Large intestine (tissue), 12 donors: Measurements from ENCODE around the gene VPS54. TPM values are rescaled to one million over a fixed set of nuclear protein-coding genes. Genes with fewer than 3 reads are reported as not detected.
A peak's percentile ranks its signal among the peaks of the same experiment; 100 is the strongest.

Experiments used
- DNase-seq, 2 donors: peaks; one replicate each; pipeline versions ENCODE4 v3.0.0 to v3.0.0-alpha.2; 2013
- H3K27ac ChIP-seq: one replicate; pipeline ENCODE4 v1.5.1; 2013; ENCODE audit warnings: low read length
- H3K27me3 ChIP-seq: 2 replicates; pipeline ENCODE4 v1.6.1; 2013; ENCODE audit warnings: low read length; ENCODE audit not compliant: control insufficient read depth, insufficient read depth
- H3K36me3 ChIP-seq: 2 replicates; pipeline ENCODE4 v1.6.1; 2013; ENCODE audit warnings: low read length; ENCODE audit not compliant: control insufficient read depth, insufficient read depth
- H3K4me1 ChIP-seq: one replicate; pipeline ENCODE4 v1.6.1; 2013; ENCODE audit warnings: low read length; ENCODE audit not compliant: control insufficient read depth, insufficient read depth
- H3K4me3 ChIP-seq: one replicate; pipeline ENCODE4 v1.5.1; 2013; ENCODE audit warnings: low read length
- H3K9me3 ChIP-seq: one replicate; pipeline ENCODE4 v1.6.1; 2013; ENCODE audit warnings: mild to moderate bottlenecking, low read depth, low read length, moderate library complexity; ENCODE audit not compliant: control insufficient read depth
- WGBS: methylation state at CpG from one replicate; pipeline ENCODE4 v1.1.5; 2013; ENCODE audit warnings: low lambda C conversion rate; ENCODE audit not compliant: insufficient coverage; 5-methylcytosine and 5-hydroxymethylcytosine counted together
- long read RNA-seq, 11 donors: transcript quantifications; one replicate each; lab custom pipeline, GENCODE V29; 2026
- polyA plus RNA-seq: library from polyadenylated mRNA; unstranded; fragments of 120-200 nt; gene quantifications from one replicate; pipeline ENCODE4 v1.2.1, GENCODE V29; 2013

Gene VPS54
- polyA plus RNA-seq, result 29.5 TPM
- long read RNA-seq, donor 1, partial matches to known transcripts, result 0 of 1 reads
- long read RNA-seq, donor 1, other reads (novel, unspliced or antisense), result 0 of 1 reads
- long read RNA-seq, donor 2, full-length matches to known transcripts, result 1 of 1 reads
- long read RNA-seq, donor 2, partial matches to known transcripts, result 0 of 1 reads
- long read RNA-seq, donor 2, other reads (novel, unspliced or antisense), result 0 of 1 reads
- long read RNA-seq, donor 3, result 0 reads
- long read RNA-seq, donor 4, result 0 reads
- long read RNA-seq, donor 5, partial matches to known transcripts, result 0 of 1 reads
- long read RNA-seq, donor 5, other reads (novel, unspliced or antisense), result 0 of 1 reads
- long read RNA-seq, donor 6, full-length matches to known transcripts, result 3 of 3 reads
- long read RNA-seq, donor 6, partial matches to known transcripts, result 0 of 3 reads
- long read RNA-seq, donor 6, other reads (novel, unspliced or antisense), result 0 of 3 reads
- long read RNA-seq, donor 7, result 0 reads
- long read RNA-seq, donor 8, partial matches to known transcripts, result 7 of 7 reads
- long read RNA-seq, donor 8, other reads (novel, unspliced or antisense), result 0 of 7 reads
- long read RNA-seq, donor 9, result 0 reads
- long read RNA-seq, donor 10, full-length matches to known transcripts, result 1 of 92 reads
- long read RNA-seq, donor 10, partial matches to known transcripts, result 91 of 92 reads
- long read RNA-seq, donor 10, other reads (novel, unspliced or antisense), result 0 of 92 reads
- long read RNA-seq, donor 11, result 0 reads

- Histone ChIP-seq H3K4me3 (peak within 1 kb of the TSS; percentile 66), H3K36me3 (no peaks in the 10 kb centered on the region), H3K9me3 (no peaks in the 10 kb centered on the region), H3K27me3 (no peaks in the 10 kb centered on the region), H3K27ac (peak within 1 kb of the TSS; percentile 97), H3K4me1 (peaks cover 12% of the 10 kb centered on the region)
- peak; percentile 47 to 83 for DNase-seq
- no CpG with 5 or more reads among the region's 77 CpGs for WGBS
Measured at GRCh38 chr2:64019083-64019974, at the start of gene VPS54. Gene VPS54, minus strand, starts transcription at chr2:64019428. Its CDS starts 35,429 bp downstream, at chr2:63983999.

GRCh38 chr2:64067326-64067725 lies 48.1 kb upstream of the VPS54 start:
- DNase-seq, result no peak
- Histone ChIP-seq H3K36me3 (no peaks in the 10 kb centered on the region), H3K9me3 (no peaks in the 10 kb centered on the region), H3K27ac (no peak overlapping the region), H3K4me1 (no peaks in the 10 kb centered on the region), H3K27me3 (no peaks in the 10 kb centered on the region), H3K4me3 (no peak overlapping the region)
- WGBS, result no CpG with 5 or more reads among the region's 1 CpG

- no peak overlapping the region for H3K27ac ChIP-seq
- H3K36me3 ChIP-seq, result no peaks in the 10 kb centered on the region
- no peak for DNase-seq
- no peaks in the 10 kb centered on the region for H3K4me1 ChIP-seq
- H3K4me3 ChIP-seq, result no peak overlapping the region
- WGBS, result 60% methylated on average over 1 of the region's 6 CpGs
- no peaks in the 10 kb centered on the region for H3K27me3 ChIP-seq
- no peaks in the 10 kb centered on the region for H3K9me3 ChIP-seq
Measured at GRCh38 chr2:64065516-64065915, 46.3 kb upstream of the VPS54 start.

GRCh38 chr2:64063924-64064331 lies 44.7 kb upstream of the VPS54 start:
- H3K4me1 ChIP-seq, result no peaks in the 10 kb centered on the region
- no peaks in the 10 kb centered on the region for H3K27me3 ChIP-seq
- WGBS, result 90% methylated on average over 2 of the region's 4 CpGs
- peak in 1 of 2 donors; percentile 29 for DNase-seq
- H3K9me3 ChIP-seq, result no peaks in the 10 kb centered on the region
- H3K4me3 ChIP-seq, result no peak overlapping the region
- H3K27ac ChIP-seq, result no peak overlapping the region
- no peaks in the 10 kb centered on the region for H3K36me3 ChIP-seq

- no CpG with 5 or more reads among the region's 3 CpGs for WGBS
- no peaks in the 10 kb centered on the region for H3K36me3 ChIP-seq
- H3K4me3 ChIP-seq, result no peak overlapping the region
- DNase-seq, result no peak
- H3K4me1 ChIP-seq, result no peaks in the 10 kb centered on the region
- H3K27ac ChIP-seq, result no peak overlapping the region
- no peaks in the 10 kb centered on the region for H3K9me3 ChIP-seq
- H3K27me3 ChIP-seq, result no peaks in the 10 kb centered on the region
Measured at GRCh38 chr2:64063454-64063853, 44.2 kb upstream of the VPS54 start.

GRCh38 chr2:64062840-64063239 lies 43.6 kb upstream of the VPS54 start:
- Histone ChIP-seq H3K27me3 (no peaks in the 10 kb centered on the region), H3K4me3 (no peak overlapping the region), H3K36me3 (no peaks in the 10 kb centered on the region), H3K9me3 (no peaks in the 10 kb centered on the region), H3K4me1 (no peaks in the 10 kb centered on the region), H3K27ac (no peak overlapping the region)
- peak in 1 of 2 donors; percentile 43 for DNase-seq

- Histone ChIP-seq H3K27ac (no peak overlapping the region), H3K27me3 (no peaks in the 10 kb centered on the region), H3K4me3 (no peak overlapping the region), H3K9me3 (no peaks in the 10 kb centered on the region), H3K36me3 (no peaks in the 10 kb centered on the region), H3K4me1 (no peaks in the 10 kb centered on the region)
- no peak for DNase-seq
Measured at GRCh38 chr2:64059270-64059669, 40.0 kb upstream of the VPS54 start.

- no peaks in the 10 kb centered on the region for H3K9me3 ChIP-seq
- no peaks in the 10 kb centered on the region for H3K4me1 ChIP-seq
- 100% methylated on average over 2 of the region's 2 CpGs for WGBS
- H3K4me3 ChIP-seq, result no peak overlapping the region
- H3K27ac ChIP-seq, result no peak overlapping the region
- DNase-seq, result no peak
- no peaks in the 10 kb centered on the region for H3K36me3 ChIP-seq
- no peaks in the 10 kb centered on the region for H3K27me3 ChIP-seq
Measured at GRCh38 chr2:64056021-64056420, 36.8 kb upstream of the VPS54 start.

GRCh38 chr2:64054161-64054915 lies 35.1 kb upstream of the VPS54 start:
- no peaks in the 10 kb centered on the region for H3K27me3 ChIP-seq
- H3K4me3 ChIP-seq, result no peak overlapping the region
- H3K27ac ChIP-seq, result no peak overlapping the region
- DNase-seq, result no peak
- H3K4me1 ChIP-seq, result no peaks in the 10 kb centered on the region
- no peaks in the 10 kb centered on the region for H3K36me3 ChIP-seq
- H3K9me3 ChIP-seq, result no peaks in the 10 kb centered on the region
- WGBS, result 86% methylated on average over 1 of the region's 4 CpGs
